Measurements from ENCODE around the gene RCC1. TPM values are rescaled to one million over a fixed set of nuclear protein-coding genes. Genes with fewer than 3 reads are reported as not detected.
A peak's percentile ranks its signal among the peaks of the same experiment; 100 is the strongest.

RCC1 gene, protein sequence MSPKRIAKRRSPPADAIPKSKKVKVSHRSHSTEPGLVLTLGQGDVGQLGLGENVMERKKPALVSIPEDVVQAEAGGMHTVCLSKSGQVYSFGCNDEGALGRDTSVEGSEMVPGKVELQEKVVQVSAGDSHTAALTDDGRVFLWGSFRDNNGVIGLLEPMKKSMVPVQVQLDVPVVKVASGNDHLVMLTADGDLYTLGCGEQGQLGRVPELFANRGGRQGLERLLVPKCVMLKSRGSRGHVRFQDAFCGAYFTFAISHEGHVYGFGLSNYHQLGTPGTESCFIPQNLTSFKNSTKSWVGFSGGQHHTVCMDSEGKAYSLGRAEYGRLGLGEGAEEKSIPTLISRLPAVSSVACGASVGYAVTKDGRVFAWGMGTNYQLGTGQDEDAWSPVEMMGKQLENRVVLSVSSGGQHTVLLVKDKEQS
- total RNA-seq = 30.8 and 31.8 TPM in 2 replicates

DNA sequence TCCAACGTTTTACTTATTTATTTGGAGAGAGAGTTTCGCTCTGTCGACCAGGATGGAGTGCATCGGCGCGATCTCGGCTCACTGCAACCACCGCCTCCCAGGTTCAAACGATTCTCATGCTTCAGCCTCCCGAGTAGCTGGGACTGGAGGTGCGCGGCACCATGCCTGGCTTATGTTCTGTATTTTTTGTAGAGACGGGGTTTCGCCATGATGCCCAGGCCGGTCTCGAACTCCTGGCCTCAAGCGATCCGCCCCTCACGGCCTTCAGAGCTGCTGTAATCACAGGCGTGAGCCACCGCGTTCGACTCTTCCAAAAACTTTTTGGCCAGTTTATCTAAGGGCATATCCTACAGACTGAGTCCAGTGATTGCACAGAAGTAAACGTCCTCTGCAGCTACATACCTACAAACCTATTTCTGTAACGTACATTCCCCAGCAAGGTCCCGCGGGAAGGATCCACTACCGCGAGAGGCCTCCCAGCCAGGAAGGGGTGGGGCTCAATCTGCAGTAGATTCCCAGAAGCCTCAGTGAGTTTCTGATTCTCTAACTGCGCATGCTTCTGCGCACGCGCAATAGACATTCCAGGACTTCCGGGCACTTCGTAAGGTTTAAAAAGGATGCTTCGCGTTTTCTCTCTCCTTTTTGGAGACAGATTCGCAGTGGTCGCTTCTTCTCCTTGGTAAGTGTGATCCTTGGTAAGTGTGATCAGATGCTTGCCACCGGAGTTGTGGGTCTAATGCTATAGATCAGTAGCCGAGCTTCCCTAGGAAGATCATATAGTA lies at the start of gene RCC1:
TSS of gene RCC1 (plus strand) at position 638 of the 782 bp plus-strand sequence. CDS start 23,824 bp downstream, outside the sequence.

DNA sequence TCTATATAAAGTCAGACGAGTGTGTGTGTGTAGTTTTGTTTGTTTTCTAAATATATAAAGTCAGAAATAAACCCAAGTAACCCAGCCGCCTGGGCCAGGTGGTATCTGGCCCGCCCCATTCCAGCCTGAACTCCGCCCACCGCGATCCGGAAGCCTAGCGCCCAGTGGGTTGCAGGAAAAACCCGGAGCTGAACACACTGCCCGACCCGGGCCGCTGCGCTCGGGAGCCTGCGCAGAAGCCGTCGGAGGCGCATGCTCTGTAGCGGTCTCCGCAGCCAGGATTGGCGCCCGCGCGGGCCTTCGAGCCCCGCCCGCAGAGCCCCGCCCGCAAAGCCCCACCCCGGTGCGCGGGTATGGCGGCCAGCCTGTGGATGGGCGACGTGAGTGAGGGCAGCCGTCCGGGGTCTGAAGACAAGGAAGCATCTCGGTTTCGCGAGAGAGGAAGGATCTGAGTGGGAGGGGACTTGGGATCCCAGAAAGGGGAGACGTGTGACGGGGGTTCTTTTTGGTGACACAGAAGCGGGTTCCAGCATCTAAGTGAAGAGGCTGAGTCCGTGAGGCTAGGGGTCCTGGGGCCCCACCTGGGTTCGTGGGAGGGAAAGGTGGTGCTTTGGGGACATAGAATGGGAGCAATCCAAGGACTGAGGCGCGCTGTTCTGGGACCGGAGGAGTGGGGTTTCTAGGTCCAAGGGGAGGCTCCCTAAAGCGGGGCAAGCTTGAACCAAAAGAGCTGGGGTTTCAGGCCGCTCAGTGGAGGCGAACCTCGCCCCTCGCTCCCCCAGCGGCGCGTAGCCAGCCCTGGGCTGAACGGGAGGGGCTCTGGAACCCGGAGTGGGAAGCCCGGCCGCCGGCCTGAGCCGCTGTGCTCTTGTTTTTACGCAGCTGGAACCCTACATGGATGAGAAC lies 47.2 kb downstream of the RCC1 start, which contains the start of gene TRNAU1AP:
TSS of gene TRNAU1AP (plus strand) at position 328 of the 906 bp plus-strand sequence. CDS start at position 354, 26 bp downstream.

Small RNA genes lying within 50 kb of the gene (small RNA-seq; reads per million reads assigned to genes)
- gene RNU6ATAC27P (not detected), gene SNORA16A (not detected), gene SNORA44 (not detected), gene SNORA61 (not detected), gene SNORA73A (not detected), gene SNORA73B (3,783 reads per million, percentile 100 among the genes with 10 or more reads in this experiment), gene SNORD99 (868 reads per million, percentile 99 among the genes with 10 or more reads in this experiment)

Other genes starting within 250 kb of the RCC1 start
- 26.2 and 30.3 TPM in 2 replicates for gene SESN2, start 246.5 kb upstream of the RCC1 start, total RNA-seq
- gene MED18, start 177.0 kb upstream of the RCC1 start, total RNA-seq = 18.2 and 22.2 TPM in 2 replicates
- gene PHACTR4, start 136.3 kb upstream of the RCC1 start, total RNA-seq = 14.8 and 16.2 TPM in 2 replicates
- 25.0 and 27.8 TPM in 2 replicates for gene TRNAU1AP, start 47.0 kb downstream of the RCC1 start, total RNA-seq
- 14.6 and 15.9 TPM in 2 replicates for gene RAB42, start 86.2 kb downstream of the RCC1 start, total RNA-seq
- 22.7 and 27.1 TPM in 2 replicates for gene TAF12, start 137.0 kb downstream of the RCC1 start, total RNA-seq
- not detected in 2 replicates for gene RNU11, start 142.6 kb downstream of the RCC1 start, total RNA-seq
- gene GMEB1, start 162.7 kb downstream of the RCC1 start, total RNA-seq = 12.1 and 13.0 TPM in 2 replicates
- gene YTHDF2, start 230.9 kb downstream of the RCC1 start, total RNA-seq = 73.0 and 82.3 TPM in 2 replicates